OCI-LY1 (cell line): Measurements from ENCODE around the gene CYTL1.

ENCODE experiments used
- H2AFZ ChIP-seq: fragments of 200-600 bp; sonication (generic), shearing (Covaris generic); 2 replicates; pipeline ENCODE4 v1.6.0; 2014; ENCODE audit warnings: antibody characterized with exemption, mild to moderate bottlenecking, low read length
- H3F3A ChIP-seq: fragments of 200-600 bp; sonication (generic), shearing (Covaris generic); 2 replicates; pipeline ENCODE4 v1.6.0; 2014; ENCODE audit warnings: mild to moderate bottlenecking, antibody characterized with exemption, low read length, moderate library complexity; ENCODE audit not compliant: insufficient read depth
- H3K27ac ChIP-seq: fragments of 200-600 bp; sonication (generic); 2 replicates; pipeline ENCODE4 v1.5.1; 2014; ENCODE audit warnings: low read length, mixed run types, mild to moderate bottlenecking, low read depth; ENCODE audit not compliant: poor library complexity, severe bottlenecking
- H3K27me3 ChIP-seq: fragments of 200-600 bp; sonication (generic); 2 replicates; pipeline ENCODE4 v1.6.0; 2014; ENCODE audit warnings: antibody characterized with exemption, mild to moderate bottlenecking, low read length, moderate library complexity; ENCODE audit not compliant: insufficient read depth
- H3K36me3 ChIP-seq: fragments of 200-600 bp; sonication (generic); 2 replicates; pipeline ENCODE4 v1.6.1; 2014; ENCODE audit warnings: mild to moderate bottlenecking, antibody characterized with exemption, low read length, moderate library complexity, mixed read lengths; ENCODE audit not compliant: insufficient read depth
- H3K4me1 ChIP-seq: fragments of 200-600 bp; sonication (generic); 2 replicates; pipeline ENCODE4 v1.5.1; 2014; ENCODE audit warnings: mild to moderate bottlenecking, low read length, moderate library complexity; ENCODE audit not compliant: insufficient read depth, severe bottlenecking
- H3K4me2 ChIP-seq: fragments of 200-600 bp; sonication (generic), shearing (Covaris generic); 2 replicates; pipeline ENCODE4 v1.6.1; 2014; ENCODE audit warnings: low read length
- H3K4me3 ChIP-seq: fragments of 200-600 bp; sonication (generic); 2 replicates; pipeline ENCODE4 v1.5.1; 2014; ENCODE audit warnings: low read length, low read depth, mild to moderate bottlenecking, mixed read lengths; ENCODE audit not compliant: poor library complexity, severe bottlenecking
- H3K79me2 ChIP-seq: fragments of 200-600 bp; shearing (Covaris generic); 2 replicates; pipeline ENCODE4 v1.6.1; 2016; ENCODE audit warnings: mixed run types, low read length, mixed read lengths; ENCODE audit not compliant: insufficient read depth
- H3K9ac ChIP-seq: fragments of 200-600 bp; sonication (generic), shearing (Covaris generic); 2 replicates; pipeline ENCODE4 v1.6.1; 2014; ENCODE audit warnings: mild to moderate bottlenecking, low read length, mixed read lengths
- H3K9me2 ChIP-seq: fragments of 200-600 bp; sonication (generic), shearing (Covaris generic); 2 replicates; pipeline ENCODE4 v1.6.1; 2014; ENCODE audit warnings: low read depth, mild to moderate bottlenecking, low read length, mixed read lengths
- H3K9me3 ChIP-seq: fragments of 200-600 bp; shearing (Covaris generic); 2 replicates; pipeline ENCODE4 v1.6.1; 2014; ENCODE audit warnings: low read length, mixed read lengths
- H4K20me1 ChIP-seq: fragments of 200-600 bp; sonication (generic), shearing (Covaris generic); 2 replicates; pipeline ENCODE4 v1.6.0; 2016; ENCODE audit warnings: mild to moderate bottlenecking, low read length; ENCODE audit not compliant: insufficient read depth
- CTCF ChIP-seq: fragments of 200-600 bp; sonication (generic), shearing (Covaris generic); IDR thresholded peaks from 2 replicates; pipeline ENCODE4 v1.5.1; 2017; ENCODE audit warnings: mild to moderate bottlenecking, antibody characterized with exemption, low read length, moderate library complexity, mixed read lengths
- EZH2 ChIP-seq: fragments of 200-600 bp; sonication (generic), shearing (Covaris generic); IDR thresholded peaks from 2 replicates; pipeline ENCODE4 v1.8.0; 2017; ENCODE audit warnings: borderline replicate concordance, mixed run types, mild to moderate bottlenecking, antibody characterized with exemption, low read length, moderate library complexity, mixed read lengths

CYTL1 gene

GRCh38 chr4:4995103-4995907 lies 24.0 kb downstream of the CYTL1 start:
- H2AFZ ChIP-seq: no peak overlapping the region
- no peak overlapping the region for H3K9ac ChIP-seq
- no peaks in the 10 kb centered on the region for H3K9me3 ChIP-seq
- no peak overlapping the region for H3K27ac ChIP-seq
- no peak for TF ChIP-seq EZH2
- peak; percentile 75 for TF ChIP-seq CTCF
- H4K20me1 ChIP-seq: no peaks in the 10 kb centered on the region
- no peaks in the 10 kb centered on the region for H3K36me3 ChIP-seq
- H3K79me2 ChIP-seq: no peaks in the 10 kb centered on the region
- no peaks in the 10 kb centered on the region for H3F3A ChIP-seq
- H3K27me3 ChIP-seq: no peaks in the 10 kb centered on the region
- no peaks in the 10 kb centered on the region for H3K9me2 ChIP-seq
- peak overlapping the region; percentile 36; the same call in 1 of the 2 replicates for H3K4me2 ChIP-seq
- peaks cover 6% of the 10 kb centered on the region for H3K4me1 ChIP-seq
- no peak overlapping the region for H3K4me3 ChIP-seq

- Histone ChIP-seq H3K36me3 (no peaks in the 10 kb centered on the region), H3K9me2 (no peaks in the 10 kb centered on the region), H3K4me1 (peaks cover 6% of the 10 kb centered on the region), H4K20me1 (no peaks in the 10 kb centered on the region), H3K9me3 (no peaks in the 10 kb centered on the region), H3K79me2 (no peaks in the 10 kb centered on the region), H3K4me2 (no peak overlapping the region), H3K4me3 (no peak overlapping the region), H2AFZ (no peak overlapping the region), H3K27me3 (no peaks in the 10 kb centered on the region), H3K9ac (no peak overlapping the region), H3K27ac (no peak overlapping the region), H3F3A (no peaks in the 10 kb centered on the region)
- TF ChIP-seq CTCF: no peak
- TF ChIP-seq EZH2: no peak
These were observed 24.8 kb downstream of the CYTL1 start for GRCh38 chr4:4994312-4995097.

- Histone ChIP-seq H3K27ac (no peak overlapping the region), H3K4me3 (no peak overlapping the region), H3K4me2 (no peak overlapping the region), H3K36me3 (no peaks in the 10 kb centered on the region), H2AFZ (no peak overlapping the region), H4K20me1 (no peaks in the 10 kb centered on the region), H3K27me3 (no peaks in the 10 kb centered on the region), H3K9me3 (no peaks in the 10 kb centered on the region), H3K79me2 (no peaks in the 10 kb centered on the region), H3K9ac (no peak overlapping the region), H3F3A (no peaks in the 10 kb centered on the region), H3K9me2 (no peaks in the 10 kb centered on the region), H3K4me1 (peaks cover 6% of the 10 kb centered on the region)
- TF ChIP-seq EZH2: no peak
- TF ChIP-seq CTCF: no peak
These were observed 26.4 kb downstream of the CYTL1 start for GRCh38 chr4:4992833-4993232.
